ENCODE data around the gene TMEM17.

The TMEM17 gene

GRCh38 chr2:62465039-62465740 lies 40.8 kb downstream of the TMEM17 start:
- no peak overlapping the region for H3K4me3 ChIP-seq (ENCODE audit: control insufficient read depth, low read depth, low read length)
- no peak for DNase-seq (ENCODE audit: low read depth)
- TF ChIP-seq, protein P1, sequence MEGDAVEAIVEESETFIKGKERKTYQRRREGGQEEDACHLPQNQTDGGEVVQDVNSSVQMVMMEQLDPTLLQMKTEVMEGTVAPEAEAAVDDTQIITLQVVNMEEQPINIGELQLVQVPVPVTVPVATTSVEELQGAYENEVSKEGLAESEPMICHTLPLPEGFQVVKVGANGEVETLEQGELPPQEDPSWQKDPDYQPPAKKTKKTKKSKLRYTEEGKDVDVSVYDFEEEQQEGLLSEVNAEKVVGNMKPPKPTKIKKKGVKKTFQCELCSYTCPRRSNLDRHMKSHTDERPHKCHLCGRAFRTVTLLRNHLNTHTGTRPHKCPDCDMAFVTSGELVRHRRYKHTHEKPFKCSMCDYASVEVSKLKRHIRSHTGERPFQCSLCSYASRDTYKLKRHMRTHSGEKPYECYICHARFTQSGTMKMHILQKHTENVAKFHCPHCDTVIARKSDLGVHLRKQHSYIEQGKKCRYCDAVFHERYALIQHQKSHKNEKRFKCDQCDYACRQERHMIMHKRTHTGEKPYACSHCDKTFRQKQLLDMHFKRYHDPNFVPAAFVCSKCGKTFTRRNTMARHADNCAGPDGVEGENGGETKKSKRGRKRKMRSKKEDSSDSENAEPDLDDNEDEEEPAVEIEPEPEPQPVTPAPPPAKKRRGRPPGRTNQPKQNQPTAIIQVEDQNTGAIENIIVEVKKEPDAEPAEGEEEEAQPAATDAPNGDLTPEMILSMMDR (IDR thresholded peaks at IDR 0.05; ENCODE audit: control insufficient read depth, insufficient read depth, low read depth, low read length, missing control alignments): no peak

DNA sequence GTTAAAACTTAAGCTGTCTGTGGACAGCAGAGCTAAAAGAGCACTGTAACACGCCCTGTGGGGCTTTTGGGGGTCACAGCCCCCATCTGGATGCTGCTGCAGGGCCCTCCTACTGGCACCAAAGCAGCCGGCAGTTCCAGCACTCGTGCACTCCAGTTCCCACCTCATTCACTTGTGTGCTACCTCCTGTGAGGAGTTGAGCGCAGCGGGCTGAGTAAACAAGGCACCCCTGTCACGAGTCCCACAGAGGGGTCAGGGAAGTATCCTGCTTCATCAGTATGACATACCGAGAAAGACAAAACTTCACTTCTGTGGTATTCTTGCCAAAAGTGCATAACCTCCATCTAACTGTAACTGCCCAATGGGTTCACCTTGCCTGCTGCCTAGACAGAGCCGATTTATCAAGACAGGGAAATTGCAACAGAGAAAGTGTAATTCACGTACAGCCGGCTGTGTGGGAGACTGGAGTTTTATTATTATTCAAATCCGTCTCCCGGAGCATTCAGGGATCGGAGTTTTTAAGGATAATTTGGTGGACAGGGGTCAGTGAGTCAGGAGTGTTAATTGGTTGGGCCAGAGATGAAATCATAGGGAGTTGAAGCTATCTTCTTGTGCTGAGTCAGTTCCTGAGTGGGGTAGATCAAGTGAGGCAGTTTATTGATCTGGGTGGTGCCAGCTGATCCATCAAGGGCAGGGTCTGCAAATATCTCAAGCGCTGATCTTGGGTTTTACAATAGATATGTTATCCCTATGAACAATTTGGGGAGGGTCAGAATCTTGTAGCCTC lies 41.6 kb downstream of the TMEM17 start:
- TF ChIP-seq, protein P1 (IDR thresholded peaks at IDR 0.05; ENCODE audit: control insufficient read depth, insufficient read depth, low read depth, low read length, missing control alignments): no peak
- no peak overlapping the region for H3K4me3 ChIP-seq (ENCODE audit: control insufficient read depth, low read depth, low read length)
- DNase-seq (ENCODE audit: low read depth): no peak

DNA sequence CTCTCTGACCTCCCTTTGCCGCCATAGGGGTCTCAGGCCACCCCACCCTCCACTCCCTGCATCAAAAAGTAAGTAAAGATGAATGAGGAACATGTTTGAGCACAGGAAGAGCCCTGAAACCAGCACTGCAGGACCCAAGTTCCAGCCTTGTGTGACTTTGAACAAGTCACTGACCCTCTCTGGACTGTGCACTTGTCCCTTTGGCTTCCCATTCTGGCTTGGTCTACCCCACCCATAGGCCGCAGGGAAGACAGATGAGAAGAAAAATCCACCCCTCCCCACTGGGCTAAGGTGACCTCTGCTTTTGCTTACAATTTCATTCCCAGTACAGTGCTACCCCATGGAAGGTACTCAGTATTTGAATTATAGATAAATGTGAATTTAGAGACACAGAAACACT lies 43.8 kb downstream of the TMEM17 start:
- TF ChIP-seq, protein P1 (IDR thresholded peaks at IDR 0.05; ENCODE audit: control insufficient read depth, insufficient read depth, low read depth, low read length, missing control alignments): no peak
- H3K4me3 ChIP-seq (ENCODE audit: control insufficient read depth, low read depth, low read length): no peak overlapping the region
- DNase-seq (ENCODE audit: low read depth): no peak

GRCh38 chr2:62461707-62462106 lies 44.3 kb downstream of the TMEM17 start:
- no peak overlapping the region for H3K4me3 ChIP-seq (ENCODE audit: control insufficient read depth, low read depth, low read length)
- no peak for DNase-seq (ENCODE audit: low read depth)
- TF ChIP-seq, protein P1 (IDR thresholded peaks at IDR 0.05; ENCODE audit: control insufficient read depth, insufficient read depth, low read depth, low read length, missing control alignments): no peak

DNA sequence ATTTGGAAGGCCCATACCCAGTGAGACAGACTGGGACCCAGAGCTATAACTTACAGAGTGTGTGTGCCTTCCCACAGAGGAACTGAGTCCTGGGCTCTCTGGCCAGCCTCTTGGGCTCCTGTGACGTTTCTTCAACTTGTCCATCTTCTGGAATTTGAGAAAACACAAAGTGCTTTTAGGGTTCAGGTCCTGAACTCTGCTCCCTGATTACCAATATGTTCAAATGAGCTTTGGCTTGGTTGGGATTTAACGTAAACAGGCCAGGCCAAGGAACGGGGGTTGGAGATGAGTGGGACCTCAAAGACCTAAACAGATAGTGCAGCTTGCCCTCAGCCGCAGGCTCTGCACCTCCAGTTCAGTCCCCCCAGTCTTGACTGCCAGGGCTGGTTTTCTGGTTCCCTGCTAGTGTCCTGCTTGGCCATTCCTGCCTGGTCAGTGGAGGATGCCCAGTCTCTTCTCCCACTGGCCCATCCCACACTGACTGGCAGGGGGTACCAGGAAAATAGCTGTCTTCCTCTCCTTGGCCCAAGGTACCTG lies 44.9 kb downstream of the TMEM17 start:
- H3K4me3 ChIP-seq (ENCODE audit: control insufficient read depth, low read depth, low read length): no peak overlapping the region
- DNase-seq (ENCODE audit: low read depth): no peak
- TF ChIP-seq, protein P1 (IDR thresholded peaks at IDR 0.05; ENCODE audit: control insufficient read depth, insufficient read depth, low read depth, low read length, missing control alignments): no peak

DNA sequence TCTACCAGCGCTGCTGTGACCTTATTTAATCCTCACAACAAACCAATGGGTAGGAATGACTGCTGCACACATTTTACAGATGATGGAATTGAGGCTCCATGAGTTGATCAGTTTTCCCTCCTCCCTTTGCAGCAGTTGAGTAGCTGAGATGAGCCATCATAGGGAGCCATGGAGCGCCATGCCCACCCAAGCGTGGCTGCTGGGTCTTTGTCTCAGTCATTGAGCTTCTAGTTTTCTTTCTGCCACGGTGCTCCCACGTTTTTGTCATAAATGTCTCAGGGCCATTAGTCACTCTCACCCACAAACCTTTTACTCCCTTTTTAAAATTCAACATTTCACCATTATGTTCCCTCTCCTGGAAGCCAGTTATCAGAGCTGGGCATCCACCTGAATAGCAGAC lies 45.8 kb downstream of the TMEM17 start:
- DNase-seq (ENCODE audit: low read depth): no peak
- TF ChIP-seq, protein P1 (IDR thresholded peaks at IDR 0.05; ENCODE audit: control insufficient read depth, insufficient read depth, low read depth, low read length, missing control alignments): no peak

More for the DNA sequence above, 45.8 kb downstream of the TMEM17 start:
- no peak overlapping the region for H3K4me3 ChIP-seq (ENCODE audit: control insufficient read depth, low read depth, low read length)

Data from AG09309 (cell line).